Progenitor cell of endocrine pancreas (in vitro differentiated cells): Measurements from ENCODE around the gene OR6B2. TPM values are rescaled to one million over a fixed set of nuclear protein-coding genes. Genes with fewer than 3 reads are reported as not detected.

ENCODE experiments used
- total RNA-seq: library from RNA; stranded (reverse); gene quantifications from 2 replicates; pipeline ENCODE4 v1.2.1, GENCODE V29; 2021

OR6B2 gene
- total RNA-seq, 1 donor from 2014 or later, result not detected

Other genes with a start within 250 kb of the OR6B2 start
- gene NDUFA10, start 5.1 kb downstream of the OR6B2 start, total RNA-seq, result 95.3 and 96.4 TPM in 2 replicates
- gene OR6B3, start 23.1 kb upstream of the OR6B2 start, total RNA-seq, result not detected in 2 replicates
- 115 and 128 TPM in 2 replicates for gene COPS9, start 105.9 kb upstream of the OR6B2 start, total RNA-seq
- not detected in 2 replicates for gene OTOS, start 110.2 kb upstream of the OR6B2 start, total RNA-seq